Stimulated activated CD4-positive, alpha-beta T cell treated with anti-CD3 and anti-CD28 coated beads, Interleukin-12 subunit alpha, Interleukin-12 subunit beta, amount 100 ng/mL, for 4 hours (primary cell): ENCODE data around the gene ACOXL.
"Not testable (repeated sequence)": the region's sequence is repeated elsewhere in the genome, so short reads cannot be mapped to it uniquely, and the experiment has no call there.

ENCODE experiments used
- DNase-seq: peaks from one replicate; pipeline ENCODE4 v3.0.0-alpha.2; 2020

ACOXL gene

DNA sequence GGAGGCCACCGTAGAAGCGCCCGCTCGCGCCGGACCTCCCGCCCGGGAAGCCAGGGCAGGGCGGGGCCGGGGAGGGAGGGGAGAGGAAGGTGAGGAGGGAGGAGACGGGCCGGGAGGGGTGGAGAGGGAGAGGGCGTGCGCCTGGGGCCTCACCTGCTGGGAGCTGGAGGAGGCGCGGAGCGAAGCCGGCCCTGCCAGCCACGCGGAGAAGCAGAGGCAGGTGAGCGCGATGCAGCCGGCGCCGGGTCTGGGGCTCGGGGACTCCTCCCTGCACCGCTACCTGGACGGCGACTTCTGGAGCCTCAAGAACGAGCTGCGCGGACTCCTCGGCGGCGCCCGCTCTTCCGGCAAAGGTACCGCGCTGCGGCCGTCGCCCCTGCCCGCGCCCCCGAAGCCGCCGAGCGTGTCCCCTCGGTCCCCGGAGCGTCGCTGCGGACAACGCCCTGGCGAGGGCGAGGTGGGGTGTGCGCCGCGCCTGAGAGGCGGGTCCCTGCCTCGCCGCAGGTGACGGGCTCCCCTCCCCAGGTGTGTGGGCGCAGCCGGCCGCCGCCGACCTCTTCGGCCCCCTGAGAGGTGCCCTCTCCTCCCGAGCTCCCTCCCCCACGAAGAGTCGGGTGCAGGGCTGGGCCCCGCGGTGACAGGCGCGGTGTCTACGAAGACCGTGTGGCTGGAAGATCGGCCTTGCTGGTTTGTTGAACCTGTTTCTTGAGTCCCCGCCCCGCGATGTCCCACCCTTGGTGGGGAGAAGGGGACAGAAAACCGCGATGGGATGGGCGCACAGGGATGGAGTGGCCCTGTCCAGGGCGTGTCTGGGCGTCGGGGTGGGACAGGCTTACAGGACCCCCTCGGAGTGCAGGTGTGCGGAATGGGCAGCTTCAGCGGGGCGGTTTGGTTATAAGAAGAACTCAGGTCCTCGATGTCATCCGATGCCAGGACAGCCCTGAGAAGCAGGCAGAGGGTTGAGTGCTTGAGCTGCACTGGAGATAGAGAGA is at the start of gene ACOXL:
TSS of gene ACOXL (plus strand) at position 152 of the 992 bp plus-strand sequence. CDS start 35,817 bp downstream, outside the sequence.
- no peak for DNase-seq

DNA sequence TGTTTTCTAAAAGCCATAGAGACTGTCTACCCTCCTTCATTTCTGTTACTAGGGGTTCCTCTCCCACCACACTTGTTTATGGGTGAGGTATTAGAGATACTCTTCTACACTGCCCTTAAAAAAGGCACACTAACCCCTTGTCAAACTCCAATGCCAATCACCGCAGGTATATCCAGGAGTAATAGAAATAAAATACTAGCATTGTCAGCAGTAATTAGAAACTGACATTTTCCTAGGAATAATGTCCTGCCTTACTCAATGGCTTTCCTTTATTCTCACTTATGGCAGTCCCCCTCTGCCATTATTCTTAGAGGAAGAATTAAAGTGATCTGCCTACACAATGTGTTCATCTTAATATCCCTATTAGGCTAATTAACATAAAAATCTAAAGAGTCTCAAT is 49.5 kb upstream of the ACOXL start:
- no peak for DNase-seq

DNA sequence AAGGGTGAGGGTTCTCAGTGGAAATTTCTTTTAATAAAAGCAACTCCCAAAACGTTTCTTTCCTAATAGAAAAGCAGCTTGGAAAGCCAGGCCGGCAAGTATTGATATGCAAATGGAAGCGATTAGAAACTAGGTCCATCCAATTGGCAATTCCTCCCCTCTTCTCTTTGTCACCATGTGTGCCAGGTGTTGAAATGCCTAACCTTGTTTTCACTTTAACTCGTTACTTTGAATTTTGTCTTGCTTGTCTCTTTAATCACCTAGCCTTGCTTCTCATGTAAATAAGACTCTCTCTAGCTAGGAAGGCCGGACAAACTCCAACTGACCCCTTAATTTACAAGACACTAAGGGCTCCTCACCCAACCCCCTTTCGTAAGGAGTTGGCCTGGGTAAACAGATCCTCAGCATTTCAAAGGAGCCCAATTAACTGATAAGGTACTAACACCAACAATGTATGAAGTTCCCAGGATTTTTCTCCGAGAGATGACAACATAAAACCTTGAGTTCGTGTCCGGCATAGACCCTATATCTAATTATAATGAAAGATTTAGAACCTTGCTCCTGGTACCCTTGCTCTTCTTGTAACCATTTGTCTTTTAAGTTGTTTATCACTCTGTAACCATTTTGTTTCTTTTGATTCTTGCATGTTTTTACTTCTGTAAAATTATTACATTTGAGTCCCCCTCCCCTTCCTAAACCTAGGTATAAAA is 44.4 kb upstream of the ACOXL start:
- DNase-seq: not testable (repeated sequence)

DNA sequence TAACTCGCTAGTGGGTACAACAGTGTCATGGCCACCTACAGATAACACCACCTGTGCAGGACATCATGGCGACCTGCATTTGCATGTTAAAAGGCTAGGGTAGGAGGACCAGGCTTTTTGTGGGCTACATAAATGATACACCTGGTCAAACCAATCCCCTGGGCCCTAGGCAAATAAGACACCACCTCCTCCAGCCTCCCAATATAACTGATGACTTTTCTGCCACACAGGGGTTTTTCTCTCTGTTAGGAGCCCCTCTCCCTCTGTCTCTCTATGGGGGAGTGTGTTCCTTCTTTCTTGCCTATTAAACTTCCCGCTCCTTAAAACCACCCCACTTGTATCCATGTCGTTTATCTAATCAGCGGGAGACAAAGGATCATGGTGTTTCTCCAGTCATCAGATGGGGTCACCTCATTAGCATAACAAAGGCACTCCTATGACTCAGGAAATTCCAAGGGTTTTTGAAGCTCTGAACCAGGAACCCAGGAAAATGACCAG is 43.7 kb upstream of the ACOXL start:
- DNase-seq: no peak

DNA sequence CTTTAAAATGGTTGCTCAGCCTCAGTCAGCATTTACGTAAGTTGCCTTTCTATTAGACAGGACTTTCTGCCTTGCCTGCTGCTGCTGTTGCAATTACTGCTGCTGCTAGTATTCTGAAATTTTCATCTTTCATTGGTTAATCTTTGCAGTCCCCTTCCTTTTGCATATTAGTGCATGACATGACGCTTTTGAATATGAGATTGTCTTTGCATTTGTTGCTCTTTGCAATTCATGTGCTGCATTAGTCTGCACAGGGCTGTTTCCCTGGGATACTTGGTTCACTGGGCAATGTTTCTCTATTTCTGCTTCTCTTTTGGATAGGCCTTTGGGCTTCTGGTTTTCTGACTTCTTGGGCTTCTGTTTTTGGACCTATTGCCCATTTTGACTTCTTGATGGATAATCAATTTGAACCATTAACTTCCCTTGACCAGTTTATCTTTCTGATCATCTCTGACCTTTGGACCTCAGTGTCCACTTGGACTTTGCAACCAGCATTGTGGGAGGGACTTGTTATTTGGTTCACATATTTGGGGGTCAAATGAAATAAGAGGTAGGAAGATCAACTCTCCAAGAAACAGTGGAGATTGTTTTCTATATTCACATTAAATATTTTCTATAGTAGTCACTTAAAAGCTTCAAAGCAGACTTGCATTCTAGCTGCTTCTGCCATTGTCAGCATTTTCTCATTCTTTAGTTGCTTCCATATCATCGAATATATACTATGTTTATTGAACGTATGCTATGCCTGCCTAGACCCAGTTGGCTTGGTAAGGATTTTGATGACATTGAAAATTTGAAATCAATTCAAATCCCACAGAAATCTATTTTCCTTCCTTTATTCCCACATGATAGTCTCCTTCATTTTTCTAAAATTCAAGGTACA is 42.0 kb upstream of the ACOXL start:
- no peak for DNase-seq

DNA sequence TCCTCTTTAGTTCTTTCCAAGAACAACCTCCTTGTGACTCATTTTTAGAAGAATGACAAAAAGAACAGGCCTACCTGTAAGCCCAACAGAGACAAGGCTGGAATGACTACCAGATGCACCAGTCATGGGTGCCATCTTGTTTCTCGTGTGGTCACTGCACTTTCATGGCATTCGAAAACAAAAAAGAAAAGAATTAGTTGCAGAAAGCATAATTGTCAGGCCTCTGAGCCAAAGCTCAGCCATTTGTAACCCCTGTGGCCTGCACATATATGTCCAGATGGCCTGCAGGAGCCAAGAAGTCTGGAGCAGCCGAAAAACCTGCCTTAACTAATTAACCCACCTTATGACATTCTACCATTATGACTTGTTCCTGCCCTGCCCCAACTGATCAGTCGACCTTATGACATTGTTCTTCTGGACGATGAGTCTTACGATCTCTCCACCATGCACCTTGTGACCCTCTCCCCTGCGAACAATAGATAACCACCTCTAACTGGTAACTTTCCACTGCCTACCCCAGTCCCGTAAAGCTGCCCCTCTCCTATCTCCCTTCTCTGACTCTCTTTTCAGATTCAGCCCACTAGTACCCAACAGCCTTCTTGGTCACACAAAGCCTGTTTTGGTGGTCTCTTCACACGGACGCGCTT is 40.6 kb upstream of the ACOXL start:
- DNase-seq: no peak

DNA sequence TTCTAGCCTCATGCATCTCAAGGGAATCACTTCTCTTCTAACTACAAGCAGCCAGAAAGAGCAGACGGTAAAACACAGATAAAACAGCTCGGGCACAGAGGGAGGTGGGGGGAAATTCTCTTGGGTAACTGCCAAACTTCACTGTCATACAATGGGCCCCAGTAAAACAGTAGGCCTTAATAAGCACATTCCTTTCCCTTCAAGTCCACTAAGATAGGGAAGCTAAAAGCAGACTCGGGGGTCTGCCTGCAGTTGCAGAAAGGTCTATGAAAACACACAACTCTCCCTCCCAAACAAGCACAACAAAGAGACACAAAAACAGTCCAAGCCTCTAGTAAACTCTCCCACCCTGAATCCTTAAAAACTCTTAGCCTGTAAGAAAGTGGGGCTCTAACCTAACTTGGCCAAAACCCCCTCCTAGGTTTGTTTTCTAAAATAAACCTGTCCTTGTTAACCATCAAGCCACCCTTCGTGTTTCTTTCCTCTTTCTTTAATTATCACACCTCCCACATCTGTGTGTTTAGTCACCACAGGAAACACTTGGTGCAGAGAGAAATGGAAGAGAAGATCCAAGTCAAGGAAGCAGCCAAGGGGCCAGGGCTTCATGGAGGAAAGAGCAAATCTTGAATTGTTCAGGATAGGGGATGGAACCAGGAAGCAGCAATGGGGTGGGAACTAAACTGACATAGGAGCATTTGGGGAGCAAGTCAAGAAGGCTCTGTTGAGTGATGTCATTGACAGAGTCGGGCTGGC is 37.1 kb upstream of the ACOXL start:
- not testable (repeated sequence) for DNase-seq

DNA sequence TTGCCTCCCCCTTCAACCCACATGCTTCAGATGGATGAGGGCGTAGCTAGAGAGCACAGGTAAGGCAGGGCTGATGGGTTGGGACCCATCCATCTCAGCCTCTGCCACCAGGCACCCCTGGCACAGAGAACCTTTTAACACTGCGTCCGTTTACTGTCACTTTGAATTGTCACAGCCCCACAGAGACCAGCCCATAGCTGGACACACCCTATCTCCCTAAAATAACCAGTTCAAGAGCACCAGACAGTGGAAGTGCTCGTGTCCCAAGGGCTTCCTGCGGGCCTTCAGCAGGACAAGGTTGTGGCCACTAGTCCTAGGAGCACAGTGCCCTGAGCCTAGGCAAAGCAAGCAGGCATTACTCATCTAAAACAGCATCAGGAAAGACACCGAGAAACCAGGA is 34.1 kb upstream of the ACOXL start:
- DNase-seq: not testable (repeated sequence)

DNA sequence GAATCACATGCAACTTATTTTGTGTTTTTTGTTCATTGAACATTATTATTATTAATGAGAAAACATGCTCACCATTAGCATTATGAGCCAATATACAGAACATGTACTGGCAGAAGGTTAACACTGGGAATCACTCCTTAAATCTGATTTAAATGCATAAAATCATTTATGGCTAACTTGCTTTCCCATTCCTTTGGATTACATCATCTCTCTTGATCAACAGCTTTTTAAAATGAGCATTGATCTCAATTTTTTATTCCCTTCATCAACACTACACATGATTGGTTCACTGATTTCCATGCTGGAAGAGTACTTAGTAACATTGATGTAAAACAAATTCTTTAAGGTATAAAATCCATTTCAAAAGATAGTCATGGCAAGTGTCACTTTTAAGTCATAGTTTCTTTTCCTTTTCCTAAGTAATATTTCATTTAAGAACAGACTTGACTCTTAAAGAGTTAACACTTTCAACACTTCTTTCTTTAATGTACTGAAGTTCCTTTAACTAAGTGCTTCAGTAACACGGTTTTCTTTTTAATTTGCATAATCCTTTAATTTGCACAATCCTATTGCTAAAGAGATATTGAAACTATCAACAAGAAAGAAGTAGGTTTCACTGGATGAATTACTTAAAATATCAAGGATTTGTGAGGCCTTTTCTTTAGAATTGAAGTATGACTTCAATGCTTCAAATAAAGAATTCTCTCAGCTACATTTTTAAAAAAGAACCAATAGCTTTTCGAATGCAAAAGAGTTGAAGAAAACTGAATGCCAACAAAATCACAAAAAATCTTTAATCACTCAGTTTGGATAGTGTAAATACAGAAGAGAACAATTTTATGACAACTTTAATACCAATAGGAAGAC is 29.6 kb upstream of the ACOXL start:
- no peak for DNase-seq

DNA sequence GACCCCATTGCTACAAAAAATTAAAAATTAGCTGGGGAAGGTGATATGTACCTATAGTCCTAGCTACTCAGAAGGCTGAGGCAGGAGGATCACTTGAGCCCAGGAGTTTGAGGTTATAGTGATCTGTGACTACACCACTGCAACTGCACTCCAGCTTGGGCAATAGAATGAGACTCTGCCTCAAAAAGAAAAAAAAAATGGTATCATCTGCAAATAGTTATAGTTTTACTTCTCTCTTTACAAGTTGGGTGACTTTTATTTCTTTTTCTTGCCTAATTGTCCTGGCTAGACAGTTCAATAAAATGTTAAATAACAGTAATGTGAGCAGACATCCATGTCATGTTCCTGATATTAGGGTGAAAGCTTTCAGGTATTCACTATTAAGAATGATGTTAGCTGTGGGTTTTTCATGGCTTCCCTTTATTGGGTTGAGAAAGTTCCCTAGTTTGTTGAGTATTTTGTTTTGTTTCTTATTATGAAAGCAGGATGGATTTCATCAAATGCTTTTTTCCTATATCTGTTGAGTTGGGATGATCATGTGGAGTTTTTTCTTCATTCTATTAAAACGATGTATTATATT is 24.9 kb upstream of the ACOXL start:
- no peak for DNase-seq

DNA sequence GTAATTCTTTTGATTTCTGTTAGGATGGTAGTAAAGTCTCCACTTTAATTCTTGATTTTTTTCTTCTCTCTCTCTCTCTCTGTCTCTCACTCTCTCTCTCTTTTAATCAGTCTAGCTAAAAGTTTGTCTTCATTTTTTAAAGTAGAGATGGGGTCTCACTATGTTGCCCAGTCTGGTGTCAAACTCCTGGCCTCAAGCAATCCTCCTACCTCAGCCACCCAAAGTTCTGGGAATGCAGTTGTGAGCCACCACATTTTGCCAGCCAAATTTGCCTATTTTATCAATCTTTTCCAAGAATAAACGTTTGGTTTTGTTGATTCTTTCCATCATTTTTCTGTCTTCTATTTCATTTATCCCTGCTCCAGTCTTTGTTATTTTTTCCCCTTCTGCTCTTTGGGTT is 23.9 kb upstream of the ACOXL start:
- DNase-seq: no peak

DNA sequence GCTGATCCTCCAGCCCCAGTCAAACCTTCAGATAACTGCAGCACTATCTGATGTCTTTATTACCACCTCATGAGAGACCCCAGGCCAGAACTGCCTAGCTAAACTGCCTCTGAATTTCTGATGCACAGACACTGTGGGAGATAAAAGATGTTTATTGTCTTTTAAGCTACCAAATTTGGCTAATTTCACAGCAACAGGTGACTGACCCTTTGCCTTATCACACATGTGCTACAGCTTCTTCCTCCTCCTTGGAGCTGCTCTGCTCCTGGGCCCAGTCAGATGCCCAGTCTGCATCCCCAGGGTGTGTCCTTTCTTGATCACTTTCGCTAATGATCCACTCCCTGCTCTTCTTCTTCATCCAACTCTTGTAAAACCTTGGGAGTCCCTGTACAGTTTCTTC is 19.6 kb upstream of the ACOXL start:
- DNase-seq: no peak

DNA sequence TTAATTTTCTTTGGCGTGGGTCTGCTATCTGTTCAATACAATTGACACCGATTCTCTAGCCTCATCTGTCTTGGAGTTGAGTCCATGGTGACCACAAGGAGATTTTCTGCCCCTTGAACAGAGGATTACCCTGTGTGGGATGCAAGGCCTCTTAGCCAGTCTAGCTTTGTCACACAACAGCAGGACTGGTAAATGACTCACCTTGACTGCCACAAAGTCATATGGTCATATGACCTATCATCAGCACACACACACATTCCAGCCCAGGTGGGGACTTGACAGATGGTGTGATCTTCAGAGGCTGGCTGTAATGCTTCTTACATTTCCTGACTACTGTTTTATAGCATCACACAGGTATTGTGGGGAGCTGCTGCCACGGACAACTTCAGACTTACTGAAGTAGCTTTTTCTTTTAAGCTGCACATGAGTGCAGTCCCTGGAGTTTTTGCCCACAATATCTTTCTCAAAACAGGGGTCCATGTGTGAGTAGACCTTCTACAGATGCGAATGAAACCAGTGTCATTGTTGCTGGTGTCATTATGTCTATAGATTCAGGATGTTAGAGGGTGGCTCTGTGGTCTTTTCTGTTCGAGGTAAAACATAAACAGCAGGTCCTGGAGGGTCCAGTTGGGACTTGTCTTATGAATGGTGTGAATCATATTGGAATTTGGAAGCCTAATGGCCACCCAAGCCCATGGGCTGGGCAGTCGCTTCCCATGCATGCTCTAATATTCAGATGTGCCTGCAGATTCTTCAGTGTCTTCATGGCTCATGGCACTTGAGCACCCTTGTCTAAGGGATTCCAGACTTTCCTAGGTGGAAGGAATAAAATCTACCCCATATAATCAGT is 18.6 kb upstream of the ACOXL start:
- no peak for DNase-seq

DNA sequence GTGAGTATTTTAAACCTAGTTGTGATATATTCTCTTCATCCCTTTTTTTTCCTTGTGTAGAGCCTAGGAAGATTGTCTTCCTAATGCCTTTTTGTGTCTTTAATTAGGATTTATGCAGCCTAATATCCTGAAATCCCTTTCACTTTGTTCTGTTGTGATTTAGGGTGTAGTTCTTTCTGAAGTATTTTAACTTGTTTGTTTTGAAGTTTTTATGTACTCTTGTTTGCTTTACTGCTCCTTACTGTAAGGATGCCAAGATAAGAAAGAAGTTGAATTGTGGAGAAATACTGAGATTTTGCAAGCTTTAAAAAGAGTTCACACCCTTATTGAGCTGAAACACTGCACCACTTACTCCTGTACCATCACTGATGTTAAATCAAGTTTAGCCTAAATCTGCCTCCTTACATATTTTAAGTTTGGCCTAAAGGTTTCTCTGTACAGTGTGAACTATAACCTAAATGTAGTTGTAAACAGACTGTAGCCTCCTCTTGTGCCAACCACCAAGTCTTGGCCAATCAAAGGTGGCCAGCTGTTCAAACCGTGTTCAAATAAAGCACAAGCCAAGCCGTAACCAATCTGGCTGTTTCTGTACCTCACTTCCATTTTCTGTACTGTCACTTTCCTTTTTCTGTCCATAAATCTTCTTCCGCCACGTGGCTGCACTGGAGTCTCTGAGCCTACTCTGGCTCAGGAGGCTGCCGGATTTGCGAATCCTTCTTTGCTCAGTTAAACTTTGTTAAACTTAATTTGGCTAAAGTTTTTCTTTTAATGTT is 17.7 kb upstream of the ACOXL start:
- no peak for DNase-seq

DNA sequence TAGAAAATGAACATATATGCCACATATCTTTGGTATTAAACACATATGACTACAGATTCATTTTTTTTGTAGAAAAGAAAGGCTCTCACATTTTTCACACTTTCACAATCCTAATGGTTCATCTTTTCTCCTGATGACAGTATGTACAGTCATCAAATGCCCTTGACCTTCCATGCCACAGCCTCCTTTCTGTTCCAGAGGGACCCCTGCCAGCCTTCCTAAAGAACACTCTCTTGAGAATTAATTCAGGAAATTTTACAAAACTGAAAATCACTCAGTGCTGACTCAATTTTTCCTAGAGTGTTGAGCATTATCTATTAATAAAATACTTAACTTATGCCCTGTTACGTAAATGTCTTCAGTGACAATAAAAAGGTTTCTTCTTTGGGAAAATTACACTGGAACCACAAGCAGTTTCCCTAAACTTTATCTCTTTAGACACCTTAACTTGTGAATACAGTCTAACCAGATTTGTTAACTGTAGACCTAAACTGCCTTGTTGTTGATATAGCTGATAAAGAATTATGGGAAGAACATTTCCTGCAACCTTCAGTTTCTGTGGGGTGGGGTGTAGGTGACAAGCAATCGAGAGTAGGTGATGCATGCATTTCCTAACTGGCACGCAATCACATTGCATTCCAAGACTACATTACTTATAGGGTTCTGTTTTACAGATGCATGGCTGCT is 15.3 kb upstream of the ACOXL start:
- DNase-seq: no peak

DNA sequence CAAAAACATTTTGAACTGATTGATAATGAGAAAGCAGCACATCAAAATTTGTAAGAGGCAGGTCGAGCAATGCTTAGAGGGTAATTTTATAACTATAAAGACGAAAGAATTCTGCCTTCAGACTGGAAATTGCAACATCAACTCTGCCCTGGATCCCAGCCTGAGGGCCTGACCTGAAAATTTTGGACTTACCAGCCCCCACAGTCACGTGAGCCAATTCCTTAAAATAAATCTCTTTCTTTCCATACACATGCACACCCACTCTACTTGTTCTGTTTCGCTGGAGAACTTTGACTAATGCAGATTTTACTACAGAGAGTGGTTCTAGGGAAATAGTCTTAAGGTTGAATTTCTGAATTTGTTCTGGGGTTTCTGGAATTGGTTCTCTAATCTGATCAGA is 14.6 kb upstream of the ACOXL start:
- no peak for DNase-seq

DNA sequence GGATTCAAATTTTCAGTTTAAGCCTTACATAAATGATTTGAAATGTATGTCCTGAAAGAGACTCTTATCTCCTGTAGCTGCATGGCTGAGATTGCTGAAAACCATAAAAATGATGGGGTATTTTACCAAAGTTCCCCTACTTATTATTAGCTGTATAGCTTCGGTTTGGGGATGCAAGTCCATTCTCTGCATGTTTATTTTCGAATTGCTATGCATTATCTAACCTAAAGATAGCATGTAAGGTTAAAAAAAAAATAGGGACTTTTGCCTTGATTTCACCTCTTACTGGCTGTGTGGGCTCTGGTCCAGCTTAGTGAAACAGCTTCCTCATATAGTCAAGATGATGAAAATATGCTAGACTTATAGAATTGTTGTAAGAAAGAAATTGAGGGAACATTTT is 14.0 kb upstream of the ACOXL start:
- no peak for DNase-seq

DNA sequence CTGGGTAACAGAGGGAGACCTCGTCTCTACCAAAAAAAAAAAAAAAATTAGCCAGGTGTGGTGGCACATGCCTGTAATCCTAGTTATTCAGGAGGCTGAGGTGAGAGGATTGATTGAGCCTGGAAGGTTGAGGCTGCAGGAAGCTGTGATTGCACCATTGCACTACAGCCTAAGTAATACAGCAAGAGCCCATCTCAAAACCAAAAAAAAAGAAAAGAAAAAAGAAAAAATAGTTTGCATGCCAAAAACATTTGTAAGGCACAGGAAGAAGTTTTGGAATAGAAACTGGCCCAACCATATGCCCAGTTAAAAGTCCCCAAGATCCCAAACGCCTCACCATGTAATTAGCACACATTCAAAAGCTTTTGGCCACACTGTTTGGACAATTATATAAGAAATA is 13.4 kb upstream of the ACOXL start:
- no peak for DNase-seq
